T-helper 22 cell (primary cell): ENCODE data around the gene TRAK1.

Source experiments
- DNase-seq: peaks from one replicate; pipeline ENCODE4 v3.0.0-alpha.2; 2020; ENCODE audit warnings: low read depth

Gene TRAK1

GRCh38 chr3:42157540-42158538 is 66.7 kb downstream of the TRAK1 start:
- DNase-seq = no peak

DNA sequence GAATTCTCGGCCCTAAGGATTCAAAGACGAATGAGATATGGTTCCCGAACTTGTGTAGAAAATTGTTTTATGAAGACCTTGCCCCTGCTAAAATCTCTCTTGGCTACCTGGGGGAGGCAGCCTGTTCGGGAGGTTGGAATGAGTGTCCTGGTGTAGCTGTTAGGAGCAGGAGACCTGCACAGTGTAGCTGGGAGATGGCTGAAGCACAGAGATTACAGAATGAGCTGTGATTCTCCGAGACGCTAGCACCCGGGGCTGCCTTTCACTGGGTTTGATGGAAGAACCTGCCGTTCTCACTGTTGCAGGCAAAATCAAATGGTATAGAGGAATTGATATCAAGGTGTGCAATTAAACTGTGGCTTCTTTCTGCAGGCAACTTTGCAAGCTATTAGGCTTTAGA is 68.0 kb downstream of the TRAK1 start:
- DNase-seq = no peak

DNA sequence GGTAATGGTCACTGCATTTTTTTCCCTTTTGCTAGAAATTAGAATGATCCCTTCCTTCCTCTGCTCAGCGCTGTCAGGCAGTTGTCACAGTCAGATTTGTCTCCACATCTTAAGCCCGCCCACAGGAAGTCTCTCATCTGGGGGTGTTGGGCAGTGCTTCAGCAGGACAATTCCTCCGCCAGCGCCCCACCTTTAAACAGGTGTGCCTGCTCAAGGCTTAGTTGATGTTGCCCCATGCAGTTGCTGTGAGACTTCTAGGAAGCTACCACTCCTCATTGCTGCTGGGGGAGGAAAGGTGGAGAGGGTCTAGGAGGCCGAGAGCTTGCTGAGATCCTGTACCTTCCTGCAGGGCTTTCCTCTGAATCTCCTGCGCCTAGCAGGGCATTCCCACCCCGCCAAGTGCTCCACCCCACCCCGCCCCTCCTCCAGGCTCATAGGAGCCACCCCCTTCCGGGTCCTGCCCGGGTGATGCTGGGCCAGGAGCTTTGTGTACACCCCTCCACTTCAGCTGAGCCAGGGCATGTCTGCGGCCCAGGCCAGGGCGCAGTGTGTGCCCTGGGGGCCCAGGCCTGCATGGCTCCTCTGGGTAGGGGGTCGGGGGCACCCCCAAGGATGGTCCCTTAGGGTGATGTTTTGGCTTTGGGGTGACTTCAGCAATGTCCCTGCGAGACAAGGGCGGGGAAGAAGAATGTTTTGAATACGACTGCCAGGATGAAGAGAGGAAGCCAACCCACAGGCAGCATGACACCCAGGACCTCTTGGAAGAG is 68.7 kb downstream of the TRAK1 start:
- DNase-seq = no peak

DNA sequence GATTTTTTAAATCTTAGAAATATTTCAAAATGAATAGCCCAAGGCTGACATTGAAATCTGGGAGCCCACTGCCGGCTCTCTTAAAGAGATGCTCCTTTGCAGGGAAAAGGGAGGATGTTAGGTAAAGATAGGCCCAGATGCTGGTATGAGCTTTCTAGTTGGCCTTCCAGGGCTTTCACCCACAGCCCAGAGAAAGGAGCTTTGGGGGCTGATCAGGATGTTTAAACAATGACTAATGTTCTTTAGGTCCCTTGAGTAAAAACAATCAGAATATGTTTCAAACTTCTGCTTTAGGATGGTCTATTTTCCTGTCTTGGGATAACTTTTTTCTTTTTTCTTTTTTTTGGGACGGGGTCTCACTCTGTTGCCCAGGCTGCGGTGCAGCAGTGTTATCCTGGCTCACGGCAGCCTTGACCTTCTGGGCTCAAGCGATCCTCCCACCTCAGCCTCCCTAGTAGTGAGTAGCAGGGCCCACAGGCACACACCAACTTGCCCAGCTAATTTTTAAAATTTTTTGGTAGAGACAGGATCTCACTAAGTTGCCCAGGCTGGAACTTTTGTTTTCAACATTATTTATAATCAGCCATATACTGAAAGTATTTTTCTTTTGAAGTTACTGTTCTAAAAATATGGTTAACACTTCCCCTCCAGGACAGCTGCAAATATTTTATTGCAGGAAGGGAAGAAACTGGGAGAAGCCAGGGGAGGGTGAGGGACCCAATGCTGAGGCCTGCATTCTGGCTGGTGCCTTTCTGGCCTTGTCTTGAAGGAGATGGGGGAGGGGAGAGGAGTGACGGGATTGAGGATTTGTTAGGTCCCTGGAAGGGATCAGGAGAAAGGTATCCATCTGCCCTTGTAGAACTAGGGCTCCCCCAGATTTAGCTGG is 70.1 kb downstream of the TRAK1 start:
- DNase-seq = no peak

- no peak for DNase-seq
Measured at GRCh38 chr3:42162462-42162861, 71.3 kb downstream of the TRAK1 start.

GRCh38 chr3:42163622-42164244 is 72.6 kb downstream of the TRAK1 start:
- no peak for DNase-seq

DNA sequence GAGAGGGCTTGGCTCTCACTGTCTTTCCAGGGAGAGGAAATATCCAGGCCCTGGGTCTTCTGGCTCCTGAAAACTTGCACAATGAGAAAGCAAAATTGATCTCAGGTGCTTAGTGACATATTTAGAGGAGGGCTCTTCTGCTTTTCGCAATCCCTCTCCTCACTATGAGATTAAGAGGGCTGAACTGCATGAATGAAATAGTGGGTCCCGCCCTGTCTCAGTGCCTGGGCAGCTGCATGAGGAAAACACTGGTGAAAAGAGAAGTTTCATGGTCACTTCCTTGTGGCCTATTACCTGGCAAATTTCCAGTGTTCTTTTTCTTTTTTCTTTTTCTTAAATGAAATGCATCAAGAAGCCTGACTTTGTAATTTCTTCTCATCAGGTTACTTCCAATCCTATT is 73.5 kb downstream of the TRAK1 start:
- no peak for DNase-seq

DNA sequence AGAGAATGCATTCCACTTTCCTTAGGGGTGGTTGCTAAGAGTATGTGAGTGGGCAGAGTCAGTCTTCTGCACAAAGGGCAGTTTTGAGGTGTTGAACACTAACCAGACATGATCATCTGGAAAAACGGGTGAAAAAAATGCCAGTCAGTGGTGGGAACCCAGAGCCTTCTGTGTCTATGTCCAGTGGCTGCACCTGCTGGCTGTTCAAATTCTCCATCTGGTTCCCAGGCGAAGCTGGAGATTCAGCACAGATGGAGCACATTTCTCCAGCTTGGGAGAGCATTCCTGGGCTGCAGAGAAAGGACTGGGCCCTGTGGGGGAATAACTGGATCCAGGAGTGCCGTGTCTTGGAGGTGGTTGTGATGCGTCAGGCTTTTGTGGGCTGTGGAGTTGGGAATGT is 74.1 kb downstream of the TRAK1 start:
- no peak for DNase-seq

DNA sequence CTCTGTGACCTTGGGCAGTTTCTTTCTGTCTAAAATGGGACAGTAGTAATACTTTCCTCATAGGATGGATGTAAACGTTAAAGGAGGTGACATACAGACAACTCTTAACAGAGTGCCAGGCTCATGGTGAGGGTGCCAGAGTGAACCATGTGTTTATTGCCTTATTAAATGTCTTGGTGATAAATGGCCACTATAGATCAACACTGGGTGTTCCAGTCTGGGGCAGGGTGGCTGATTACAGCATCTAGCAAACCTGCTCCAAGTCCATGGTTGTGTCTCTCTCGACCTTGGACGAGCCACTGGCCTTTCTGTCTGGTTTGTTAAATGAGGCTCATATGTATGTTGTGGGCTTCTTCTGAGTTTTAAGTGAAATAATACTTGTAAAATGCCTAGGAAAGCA is 75.1 kb downstream of the TRAK1 start:
- no peak for DNase-seq

GRCh38 chr3:42166662-42167300 is 75.6 kb downstream of the TRAK1 start:
- DNase-seq = no peak

DNA sequence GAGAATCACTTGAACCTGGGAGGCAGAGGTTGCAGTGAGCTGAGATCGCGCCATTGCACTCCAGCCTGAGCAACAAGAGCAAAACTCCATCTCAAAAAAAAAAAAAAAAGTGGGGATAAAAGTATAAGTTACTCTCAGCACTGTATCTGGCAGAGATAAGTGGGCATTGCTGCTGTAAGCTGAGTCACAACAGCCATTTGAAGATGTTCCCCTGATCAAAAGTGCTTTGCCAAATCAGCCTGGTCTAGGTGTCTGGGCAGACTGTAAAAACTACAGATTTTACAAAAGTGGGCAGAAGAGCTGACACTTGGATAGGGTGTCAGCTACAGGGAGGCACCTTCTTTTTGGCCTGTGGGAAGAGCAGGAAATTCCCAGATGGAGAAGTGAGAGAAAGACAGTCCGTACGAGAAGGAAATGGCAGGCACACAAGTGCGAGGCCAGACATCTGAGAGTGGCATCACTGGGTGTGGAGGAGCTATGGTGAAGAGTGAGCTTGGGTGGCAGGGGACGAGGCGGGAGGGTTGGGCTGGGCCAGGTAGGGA is 78.5 kb downstream of the TRAK1 start:
- DNase-seq = no peak

DNA sequence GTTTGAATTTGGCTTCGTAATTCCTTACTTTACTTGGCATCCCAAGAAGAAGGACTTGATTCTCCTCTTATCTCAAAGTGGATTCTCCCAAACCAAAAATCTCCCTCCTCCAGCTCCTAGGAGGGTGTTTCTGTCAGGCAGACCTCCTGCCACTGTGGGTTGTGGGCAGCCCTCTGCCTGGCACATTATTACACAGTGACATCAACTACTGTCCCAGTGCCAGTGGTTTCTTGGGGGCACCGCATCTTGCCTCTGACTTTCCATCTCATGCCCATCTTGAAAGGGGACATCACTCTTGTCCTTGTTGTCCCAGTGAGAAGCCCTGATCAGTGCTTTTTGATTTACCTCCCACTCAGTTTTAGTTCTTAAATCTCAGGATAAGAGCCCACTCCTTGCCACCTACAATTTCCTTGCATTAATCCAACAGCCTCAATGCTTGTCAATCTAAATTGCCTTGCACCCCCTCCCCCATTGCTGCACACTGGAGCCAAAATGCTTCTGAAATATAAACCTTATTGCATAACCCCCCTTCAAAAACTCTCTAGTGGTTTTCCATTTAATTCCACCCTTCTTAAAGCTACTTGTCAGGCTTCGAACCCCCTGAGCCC is 81.0 kb downstream of the TRAK1 start:
- DNase-seq = no peak

DNA sequence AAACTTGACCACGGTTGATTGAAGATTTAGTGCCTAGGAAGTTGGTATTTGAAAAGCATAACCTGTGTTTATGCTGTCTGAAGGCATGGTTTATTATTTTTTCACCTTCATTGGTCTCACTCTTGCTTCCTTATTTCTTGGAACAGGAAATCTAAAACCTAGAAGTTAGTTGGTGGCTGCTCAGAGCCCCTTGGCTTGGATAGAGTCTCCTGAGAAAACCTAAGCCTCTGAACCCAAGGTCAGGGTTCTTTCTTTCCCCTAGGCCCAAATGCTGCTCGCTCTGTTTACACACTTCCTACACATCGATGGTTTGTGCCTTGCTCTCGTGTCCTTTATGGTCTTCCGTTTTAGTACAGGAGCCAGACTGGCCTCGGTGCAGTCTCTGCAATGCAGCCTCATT is 82.2 kb downstream of the TRAK1 start:
- DNase-seq = no peak

GRCh38 chr3:42174679-42175385 is 83.7 kb downstream of the TRAK1 start:
- DNase-seq = no peak

DNA sequence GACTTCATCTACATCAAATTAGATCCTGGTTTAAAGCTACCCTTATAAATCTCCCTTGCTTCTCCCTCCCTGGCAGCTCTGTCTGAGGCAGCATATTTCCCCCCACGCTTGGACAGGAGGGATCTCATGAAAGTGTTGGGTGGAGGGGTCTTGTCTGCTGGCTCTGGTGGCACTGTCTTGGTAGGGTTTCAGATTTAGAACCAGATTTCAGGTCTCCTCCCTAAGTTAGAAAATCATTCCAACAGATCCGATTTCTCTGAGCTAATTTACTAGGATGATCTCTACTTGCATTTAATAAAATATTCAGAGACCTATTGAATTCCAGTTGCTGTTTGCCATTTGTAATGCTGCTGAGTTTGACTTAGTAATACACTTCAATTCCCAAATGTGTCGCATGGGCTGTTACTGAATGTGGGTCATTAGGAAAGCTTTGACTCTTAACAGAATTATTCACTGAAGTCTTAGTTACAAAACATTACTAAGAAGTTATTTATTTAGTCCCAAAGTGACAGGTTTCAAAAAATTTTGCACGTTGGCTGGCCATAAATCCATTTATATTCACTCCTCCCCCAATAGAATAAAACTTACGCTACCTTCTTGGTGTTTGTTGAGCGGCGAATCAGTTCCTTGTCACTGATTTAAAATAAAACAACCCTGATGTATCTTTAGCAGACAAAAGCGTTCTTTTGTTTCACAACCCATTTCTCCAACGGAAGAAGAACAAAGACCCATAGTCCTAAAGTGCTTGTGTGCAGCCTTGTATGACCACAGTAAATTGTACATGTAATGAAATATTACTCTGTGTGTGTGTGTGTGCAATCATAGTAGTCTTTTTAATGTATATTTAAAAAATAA is 84.5 kb downstream of the TRAK1 start:
- no peak for DNase-seq

DNA sequence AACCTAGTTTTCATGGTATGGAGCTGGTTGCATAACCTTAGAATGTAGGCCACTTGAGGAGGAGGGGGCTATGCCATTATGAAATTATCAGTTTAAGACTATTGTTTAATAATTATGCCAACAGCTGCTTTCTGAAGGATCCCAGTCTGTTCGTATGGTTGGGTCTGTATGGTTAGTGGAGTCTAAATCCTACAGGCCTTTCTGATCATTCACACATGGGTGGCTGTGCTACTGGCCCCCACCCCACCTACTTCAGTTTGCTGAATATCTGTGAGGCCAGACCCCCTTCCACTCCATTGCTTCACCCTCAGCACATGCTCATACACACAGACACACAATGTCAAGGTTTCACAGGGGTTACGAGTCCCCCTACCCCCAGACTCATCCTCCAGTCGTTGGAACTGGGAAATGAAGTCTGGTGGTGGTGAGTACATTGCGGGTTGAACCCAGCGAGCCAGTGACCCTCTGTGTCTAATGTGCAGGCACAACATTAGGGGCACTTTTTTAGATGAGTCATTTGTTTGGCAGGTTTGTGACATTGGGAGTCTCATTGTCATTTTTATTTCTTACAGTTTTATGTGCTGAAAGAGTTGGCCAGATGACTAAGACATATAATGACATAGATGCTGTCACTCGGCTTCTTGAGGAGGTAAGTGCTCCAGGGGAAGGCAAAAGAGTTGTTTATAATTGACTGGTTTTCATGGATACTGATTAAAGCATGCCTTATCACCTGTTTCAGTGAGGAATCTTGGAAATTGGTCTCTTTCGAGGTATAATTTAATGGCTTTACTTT is 85.3 kb downstream of the TRAK1 start:
- no peak for DNase-seq

DNA sequence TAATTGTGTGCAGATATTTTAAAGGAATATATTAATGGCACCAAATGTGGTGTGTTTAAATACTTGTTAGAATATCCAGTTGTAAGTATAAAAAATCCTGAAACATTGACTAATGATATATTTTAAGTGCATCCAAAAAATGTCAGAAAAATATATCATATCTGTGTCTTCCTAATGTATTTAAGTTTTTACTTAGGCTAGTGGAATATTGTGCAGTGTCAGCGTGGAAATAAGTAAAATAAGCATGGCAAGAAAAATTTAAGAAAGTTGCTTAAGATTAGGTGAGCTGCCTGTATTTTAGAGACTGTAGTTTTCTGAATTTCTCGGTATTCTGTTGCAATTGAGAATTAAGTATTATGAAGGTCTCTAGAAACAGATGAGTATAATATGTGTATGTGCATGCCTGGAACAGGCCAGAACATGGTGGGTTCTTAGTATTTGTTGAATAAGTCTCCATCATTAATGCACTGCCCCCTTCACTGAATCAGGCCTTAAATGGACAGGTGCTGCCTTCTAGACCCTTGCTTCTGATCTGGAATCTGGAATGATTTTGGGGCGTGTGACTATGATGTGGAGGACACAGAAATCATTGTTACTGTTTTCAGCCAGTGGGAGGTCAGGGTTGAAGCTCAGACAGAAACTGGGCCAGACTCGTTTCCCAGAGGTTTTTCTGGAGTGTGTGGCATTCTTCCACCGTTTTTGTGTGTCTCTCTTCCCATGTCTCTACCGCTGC is 86.1 kb downstream of the TRAK1 start:
- DNase-seq = no peak
